Frontal cortex (tissue), 4 donors: ENCODE measurements around the gene ANKRD9. TPM values are rescaled to one million over a fixed set of nuclear protein-coding genes. Genes with fewer than 3 reads are reported as not detected.
"Not testable (repeated sequence)": the region's sequence is repeated elsewhere in the genome, so short reads cannot be mapped to it uniquely, and the experiment has no call there.

Source experiments
- DNase-seq, 2 donors: peaks; one replicate each; pipeline ENCODE4 v3.0.0; 2012; ENCODE audit warnings: low spot score in 2 of 2
- FAIRE-seq: peaks from 2 replicates; lab custom pipeline; 2012; peaks lifted over from hg19 to GRCh38; lab: Jason Lieb, UNC
- total RNA-seq: library from RNA; depleted of rRNA; stranded (reverse); fragments of >200 nt; gene quantifications from one replicate; pipeline ENCODE4 v1.2.3, GENCODE V29; 2014
- donor health status: control.
- donor health status: control.
- donor health status: control.

Gene ANKRD9
- total RNA-seq: 3.7 TPM

GRCh38 chr14:102509746-102510615, at the start of gene ANKRD9:
TSS of gene ANKRD9 (minus strand) at chr14:102509776. CDS start at chr14:102507889, 1,887 bp downstream.
- DNase-seq: peak; percentile 99
- FAIRE-seq: no peak

GRCh38 chr14:102558556-102558955, 49.0 kb upstream of the ANKRD9 start:
- DNase-seq (no peak), FAIRE-seq (no peak)

- DNase-seq (no peak), FAIRE-seq (no peak)
Observed at GRCh38 chr14:102557434-102558226, 48.1 kb upstream of the ANKRD9 start.

- DNase-seq (no peak), FAIRE-seq (no peak)
Observed at GRCh38 chr14:102556098-102556677, 46.6 kb upstream of the ANKRD9 start.

GRCh38 chr14:102554821-102555819, 45.5 kb upstream of the ANKRD9 start:
- peak; percentile 44 to 64 for DNase-seq
- no peak for FAIRE-seq

- no peak for DNase-seq
- FAIRE-seq: no peak
Observed at GRCh38 chr14:102551995-102552705, 42.6 kb upstream of the ANKRD9 start.

- not testable (repeated sequence) for FAIRE-seq, DNase-seq
Observed at GRCh38 chr14:102550927-102551401, 41.4 kb upstream of the ANKRD9 start.

GRCh38 chr14:102548616-102549240, 39.2 kb upstream of the ANKRD9 start:
- FAIRE-seq: no peak

GRCh38 chr14:102545461-102546265, 36.1 kb upstream of the ANKRD9 start:
- FAIRE-seq: no peak
- no peak for DNase-seq

More at GRCh38 chr14:102548616-102549240, 39.2 kb upstream of the ANKRD9 start:
- no peak for DNase-seq

GRCh38 chr14:102544747-102545460, 35.3 kb upstream of the ANKRD9 start:
- DNase-seq (no peak), FAIRE-seq (no peak)

GRCh38 chr14:102544046-102544746, 34.6 kb upstream of the ANKRD9 start:
- DNase-seq (no peak), FAIRE-seq (no peak)

GRCh38 chr14:102541771-102542170, 32.2 kb upstream of the ANKRD9 start:
- DNase-seq (no peak), FAIRE-seq (no peak)

- FAIRE-seq: not testable (repeated sequence)
Observed at GRCh38 chr14:102541029-102541491, 31.5 kb upstream of the ANKRD9 start.

GRCh38 chr14:102540315-102541028, 30.9 kb upstream of the ANKRD9 start:
- FAIRE-seq (no peak), DNase-seq (no peak)

More at GRCh38 chr14:102541029-102541491, 31.5 kb upstream of the ANKRD9 start:
- not testable (repeated sequence) for DNase-seq
